Measurements from ENCODE around the gene ATP13A2.
A peak's percentile ranks its signal among the peaks of the same experiment; 100 is the strongest.

ATP13A2 gene, protein sequence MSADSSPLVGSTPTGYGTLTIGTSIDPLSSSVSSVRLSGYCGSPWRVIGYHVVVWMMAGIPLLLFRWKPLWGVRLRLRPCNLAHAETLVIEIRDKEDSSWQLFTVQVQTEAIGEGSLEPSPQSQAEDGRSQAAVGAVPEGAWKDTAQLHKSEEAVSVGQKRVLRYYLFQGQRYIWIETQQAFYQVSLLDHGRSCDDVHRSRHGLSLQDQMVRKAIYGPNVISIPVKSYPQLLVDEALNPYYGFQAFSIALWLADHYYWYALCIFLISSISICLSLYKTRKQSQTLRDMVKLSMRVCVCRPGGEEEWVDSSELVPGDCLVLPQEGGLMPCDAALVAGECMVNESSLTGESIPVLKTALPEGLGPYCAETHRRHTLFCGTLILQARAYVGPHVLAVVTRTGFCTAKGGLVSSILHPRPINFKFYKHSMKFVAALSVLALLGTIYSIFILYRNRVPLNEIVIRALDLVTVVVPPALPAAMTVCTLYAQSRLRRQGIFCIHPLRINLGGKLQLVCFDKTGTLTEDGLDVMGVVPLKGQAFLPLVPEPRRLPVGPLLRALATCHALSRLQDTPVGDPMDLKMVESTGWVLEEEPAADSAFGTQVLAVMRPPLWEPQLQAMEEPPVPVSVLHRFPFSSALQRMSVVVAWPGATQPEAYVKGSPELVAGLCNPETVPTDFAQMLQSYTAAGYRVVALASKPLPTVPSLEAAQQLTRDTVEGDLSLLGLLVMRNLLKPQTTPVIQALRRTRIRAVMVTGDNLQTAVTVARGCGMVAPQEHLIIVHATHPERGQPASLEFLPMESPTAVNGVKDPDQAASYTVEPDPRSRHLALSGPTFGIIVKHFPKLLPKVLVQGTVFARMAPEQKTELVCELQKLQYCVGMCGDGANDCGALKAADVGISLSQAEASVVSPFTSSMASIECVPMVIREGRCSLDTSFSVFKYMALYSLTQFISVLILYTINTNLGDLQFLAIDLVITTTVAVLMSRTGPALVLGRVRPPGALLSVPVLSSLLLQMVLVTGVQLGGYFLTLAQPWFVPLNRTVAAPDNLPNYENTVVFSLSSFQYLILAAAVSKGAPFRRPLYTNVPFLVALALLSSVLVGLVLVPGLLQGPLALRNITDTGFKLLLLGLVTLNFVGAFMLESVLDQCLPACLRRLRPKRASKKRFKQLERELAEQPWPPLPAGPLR

DNA sequence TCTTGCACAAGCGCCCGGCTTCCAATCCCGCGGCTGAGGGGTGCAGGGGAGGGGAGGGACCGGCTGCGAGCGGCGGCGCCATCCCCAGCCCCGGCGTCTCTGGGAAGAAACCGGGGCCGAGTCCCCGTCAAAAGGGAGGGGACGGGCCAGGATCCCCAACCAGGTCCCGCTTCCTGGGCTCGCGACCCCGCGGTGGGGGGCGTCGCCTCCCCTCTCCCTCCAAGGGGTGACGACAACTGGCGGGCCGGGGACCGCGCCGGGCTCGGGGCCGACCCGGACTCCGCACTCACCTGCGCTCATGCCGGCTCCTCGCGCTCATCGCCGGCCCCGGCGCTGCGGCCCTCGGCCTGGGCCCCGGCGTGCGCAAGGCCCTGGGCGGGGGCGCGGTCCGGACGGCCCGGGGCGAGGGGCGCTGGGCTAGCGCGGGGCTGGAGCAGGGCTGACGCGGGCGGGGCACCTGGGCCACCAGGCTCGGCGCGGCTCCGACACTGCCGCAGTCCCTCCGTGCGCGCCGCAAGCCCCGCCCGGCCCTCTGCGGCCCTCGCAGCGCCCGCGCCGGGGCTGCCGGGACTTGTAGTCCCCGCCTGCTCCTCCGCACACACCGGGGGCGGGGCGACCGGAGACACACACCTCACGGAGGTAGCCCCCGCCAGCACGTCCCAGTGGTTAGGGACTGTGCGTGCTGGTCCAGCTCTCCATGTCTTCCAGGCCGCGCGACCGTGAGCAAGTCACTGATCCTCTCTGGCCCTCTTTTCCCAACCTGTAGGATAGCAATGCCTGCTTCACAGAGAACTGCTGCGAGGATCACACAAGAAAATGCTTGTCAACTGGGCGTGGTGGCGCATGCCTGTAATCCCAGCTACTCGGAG lies at the start of gene ATP13A2:
Gene ATP13A2 (minus strand): TSS at position 490 of the 869 bp plus-strand sequence. CDS start 190 bp downstream, at position 300.
- DNase-seq, result peak; percentile 63 to 64

DNA sequence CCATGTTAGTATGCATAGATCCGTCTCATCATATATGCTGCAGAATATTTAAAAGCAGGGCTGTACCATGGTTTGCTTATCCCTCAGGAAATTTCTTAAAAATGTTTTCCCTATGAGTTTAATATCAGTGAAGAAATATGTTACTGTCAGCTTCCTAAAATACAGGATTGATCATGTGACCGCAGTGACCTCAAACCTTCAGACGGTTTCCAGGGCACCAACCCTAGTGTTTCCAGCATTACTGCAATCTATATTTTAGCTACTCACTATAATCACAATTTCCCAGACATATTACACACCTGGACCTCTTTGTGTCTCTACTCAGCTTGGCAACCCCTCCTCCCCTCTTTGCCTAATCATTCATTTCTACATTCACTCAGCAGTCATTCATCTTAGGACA lies 49.8 kb upstream of the ATP13A2 start:
- DNase-seq, result no peak

DNA sequence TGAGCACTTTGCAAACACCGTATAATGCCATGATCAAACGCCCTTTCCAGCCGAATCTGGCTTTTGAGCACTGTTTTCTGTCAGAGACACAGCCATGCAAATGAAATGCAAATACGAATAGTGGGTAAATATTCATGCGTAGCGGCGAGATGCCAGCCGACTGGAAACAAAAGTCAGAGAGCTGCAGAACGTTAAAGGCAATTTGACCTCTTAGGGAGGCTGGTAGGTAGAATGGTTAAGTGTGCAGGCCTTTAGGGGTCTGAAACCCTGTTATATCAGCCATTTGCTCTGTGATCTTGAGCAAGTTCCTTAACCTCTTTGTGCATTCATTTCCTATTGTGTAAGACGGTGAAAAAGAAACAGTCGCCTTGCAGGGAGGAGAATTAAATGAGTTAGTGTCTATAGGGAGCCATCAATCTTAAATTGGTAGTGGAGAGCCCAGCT lies 48.6 kb upstream of the ATP13A2 start:
- no peak for DNase-seq

DNA sequence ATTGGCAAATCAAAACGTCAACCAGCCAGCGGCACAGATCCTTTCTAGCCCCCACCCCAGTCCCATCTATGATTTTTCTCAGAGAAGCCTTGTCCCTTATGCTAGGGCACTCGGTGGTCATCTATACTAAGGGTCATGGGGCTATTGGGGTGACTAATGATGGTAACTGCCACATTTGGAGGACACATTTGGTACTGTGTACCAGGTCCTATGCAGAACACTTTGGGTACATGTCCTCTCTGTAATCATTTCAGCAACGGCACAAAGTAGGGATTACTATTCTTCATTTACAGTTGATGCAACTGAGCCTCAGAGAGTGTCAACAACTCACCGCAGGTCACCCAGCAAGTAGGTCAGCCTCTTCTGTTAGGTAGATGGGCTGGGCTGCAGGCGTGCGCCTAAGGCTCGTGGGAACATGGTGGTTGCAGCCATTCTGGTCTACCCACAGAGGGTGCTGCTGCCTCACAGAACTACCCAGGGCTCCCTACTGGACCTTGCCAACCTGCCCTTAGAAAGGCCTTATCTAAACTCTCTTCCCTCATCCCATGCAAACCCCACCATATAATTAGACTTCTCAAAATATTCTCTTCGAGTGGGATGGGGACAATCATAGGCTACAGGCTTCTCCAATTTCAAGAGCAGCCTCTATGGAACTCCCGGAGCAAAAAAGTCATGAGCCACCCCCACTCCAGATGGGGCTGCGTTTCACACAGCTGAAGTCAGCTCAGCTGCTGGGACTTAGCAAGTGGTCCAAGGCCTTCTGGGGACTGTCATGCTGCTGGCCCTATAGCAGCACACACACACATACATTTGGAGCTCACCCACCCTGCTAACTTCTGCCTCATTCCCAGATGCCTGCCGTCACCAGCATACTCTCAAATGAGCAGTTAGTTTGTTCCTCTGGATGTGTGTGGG lies 47.9 kb upstream of the ATP13A2 start:
- peak in 1 of 2 experiments; percentile 26 for DNase-seq

DNA sequence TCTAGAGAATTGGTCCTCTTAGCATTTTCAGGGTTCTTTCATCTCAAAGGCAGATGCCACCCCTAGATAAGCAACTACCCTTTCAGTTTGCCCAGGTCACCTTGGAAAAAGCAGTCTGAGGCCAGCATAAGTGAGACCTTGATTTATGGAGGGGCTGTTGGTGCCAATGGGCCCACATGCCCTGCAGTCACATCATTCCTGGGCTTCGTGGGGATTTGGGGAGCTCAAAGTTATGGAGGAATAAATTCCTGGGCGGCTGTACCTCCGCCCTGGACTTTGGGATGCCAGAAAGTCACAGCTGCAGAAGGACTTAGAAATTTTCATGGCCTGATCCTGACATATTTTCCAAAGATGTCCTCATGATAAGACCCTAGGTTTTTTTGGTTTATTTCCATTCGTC lies 44.8 kb upstream of the ATP13A2 start:
- no peak for DNase-seq

DNA sequence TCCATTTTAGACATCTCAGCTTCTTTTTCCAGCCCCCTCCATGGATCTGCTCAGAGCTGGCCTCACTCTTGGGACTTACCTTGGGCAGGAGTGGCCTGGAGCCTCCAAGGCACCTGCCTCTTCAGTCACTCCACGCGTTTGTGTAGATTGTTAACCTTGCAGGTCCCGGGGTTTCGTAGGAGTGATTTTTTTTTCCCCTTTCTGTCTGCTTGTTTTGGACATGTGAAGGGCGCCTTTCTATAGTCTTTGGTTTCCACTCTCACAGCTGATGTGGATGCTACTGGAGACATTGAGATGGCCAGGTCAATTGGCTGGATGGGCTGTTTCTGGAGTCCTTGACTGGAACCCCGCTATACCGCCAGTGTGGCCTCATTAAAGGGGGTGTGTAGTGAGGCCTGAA lies 44.1 kb upstream of the ATP13A2 start:
- DNase-seq, result no peak

DNA sequence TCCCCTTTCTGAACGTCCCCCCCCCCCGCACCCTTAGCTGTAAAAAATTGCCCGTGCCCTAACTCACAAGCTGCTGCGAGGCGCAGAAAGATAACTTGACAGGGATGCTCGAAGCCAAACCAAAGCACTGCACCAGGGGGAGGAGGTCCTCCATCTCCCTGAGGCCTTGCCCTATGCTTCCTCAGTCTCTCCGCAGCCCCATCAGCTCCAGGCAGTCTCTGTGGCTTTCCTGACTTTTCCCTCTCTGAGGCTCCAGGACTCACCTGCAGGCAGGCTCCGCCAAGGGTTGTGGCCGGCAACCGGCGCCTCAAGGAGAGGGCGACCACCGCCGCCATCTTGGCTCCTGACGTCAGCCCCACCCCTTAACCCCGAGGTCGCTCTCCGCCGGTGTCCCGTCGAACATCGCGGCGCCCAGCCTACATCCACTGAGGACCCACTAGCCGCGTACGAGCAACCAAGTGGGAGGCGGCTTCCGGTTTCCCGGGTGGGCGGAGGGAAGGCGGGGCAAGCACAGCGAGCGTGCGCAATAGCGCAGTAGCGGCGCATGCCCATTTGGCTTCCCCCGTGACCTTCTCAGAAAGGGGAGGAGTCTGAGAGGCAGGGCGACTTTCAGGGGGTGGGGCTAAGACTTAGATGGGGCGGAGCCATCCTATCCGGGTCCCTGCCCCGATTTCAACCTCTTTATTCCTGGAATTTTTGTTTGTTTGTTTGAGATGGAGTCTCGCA lies 42.1 kb upstream of the ATP13A2 start, which contains the start of gene SDHB:
Gene SDHB (minus strand): TSS at position 348 of the 726 bp plus-strand sequence. CDS start 13 bp downstream, at position 335.
- peak; percentile 90 to 96 for DNase-seq

DNA sequence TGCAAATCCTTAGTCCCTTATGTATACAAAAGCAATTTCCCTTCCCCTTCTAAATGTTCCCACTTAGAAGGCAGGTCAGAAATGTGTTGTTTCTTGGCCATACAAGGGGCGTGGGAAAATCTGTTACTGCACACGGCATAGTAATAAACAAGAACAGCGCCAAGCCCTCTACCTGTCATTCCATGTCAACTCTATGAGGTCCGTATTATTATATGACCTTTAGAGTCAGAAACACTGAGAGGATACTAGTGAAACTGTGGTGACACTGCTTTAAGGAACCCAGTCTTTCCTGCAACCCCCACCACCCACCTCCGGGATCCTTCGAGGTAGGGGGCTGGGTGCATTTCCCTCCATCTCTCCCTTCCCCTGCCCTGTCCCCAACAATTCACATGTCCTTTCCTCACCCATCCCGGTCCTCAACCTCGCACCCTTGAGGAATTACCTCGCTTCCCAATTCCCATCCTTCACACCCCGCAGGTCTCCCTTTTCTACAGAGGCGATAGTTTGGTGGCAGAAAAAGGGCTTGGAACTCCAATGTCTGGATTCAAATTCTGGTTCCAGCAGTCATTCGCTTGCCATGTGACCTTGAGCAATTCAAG lies 41.5 kb upstream of the ATP13A2 start:
- no peak for DNase-seq

DNA sequence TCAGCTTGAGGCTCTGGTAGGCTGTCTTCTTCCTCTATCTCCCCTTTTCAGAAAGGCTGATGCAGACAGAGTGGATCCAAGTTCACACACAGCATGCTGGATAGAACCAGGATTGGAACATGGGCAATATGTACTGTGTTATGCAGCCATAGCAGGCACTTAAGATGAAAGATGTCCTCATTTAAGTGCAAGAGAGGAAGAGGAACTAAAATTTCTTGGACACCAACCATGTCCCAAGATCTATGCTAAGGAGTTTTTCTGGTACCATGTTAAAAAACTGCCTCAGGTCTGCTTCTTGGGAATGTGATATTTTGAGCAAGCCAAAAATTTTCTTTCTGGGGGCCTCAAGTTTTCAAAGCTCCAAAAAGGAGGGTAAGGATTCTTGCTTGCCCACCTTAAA lies 40.9 kb upstream of the ATP13A2 start:
- no peak for DNase-seq

DNA sequence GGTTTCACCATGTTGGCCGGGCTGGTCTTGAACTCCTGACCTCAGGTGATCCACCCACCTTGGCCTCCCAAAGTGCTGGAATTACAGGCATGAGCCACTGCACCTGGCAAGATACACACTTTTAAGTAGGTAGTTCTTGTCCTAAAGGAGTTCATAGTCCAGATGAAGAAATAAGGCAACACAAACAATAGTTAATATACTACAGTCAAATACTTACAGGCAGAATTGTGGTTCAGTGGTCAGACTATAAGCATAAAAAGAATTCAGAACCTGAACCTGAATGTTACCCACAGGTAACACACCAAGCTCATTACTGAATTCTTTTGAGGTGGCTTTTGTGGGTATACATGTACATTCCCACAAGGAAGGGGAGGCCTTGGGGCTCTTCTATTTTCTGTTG lies 40.3 kb upstream of the ATP13A2 start:
- DNase-seq, result no peak

DNA sequence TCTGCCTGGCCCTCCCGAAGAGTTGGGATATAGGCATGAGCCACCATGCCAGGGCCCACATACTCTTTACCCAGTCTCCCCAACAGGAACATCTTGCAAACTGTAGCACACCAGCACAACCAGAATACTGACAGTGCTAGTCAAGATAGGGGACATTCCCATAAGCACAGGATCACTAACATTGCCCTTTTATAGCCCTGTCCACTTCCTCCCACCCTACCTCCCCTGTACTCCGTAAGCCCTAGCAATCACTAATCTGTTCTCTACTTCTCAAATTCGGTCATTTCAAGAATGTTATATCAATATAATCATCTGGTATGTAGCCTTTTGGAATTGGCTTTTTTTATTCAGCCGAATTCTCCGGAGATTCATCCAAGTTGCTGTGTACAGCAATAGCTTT lies 36.2 kb upstream of the ATP13A2 start:
- no peak for DNase-seq

DNA sequence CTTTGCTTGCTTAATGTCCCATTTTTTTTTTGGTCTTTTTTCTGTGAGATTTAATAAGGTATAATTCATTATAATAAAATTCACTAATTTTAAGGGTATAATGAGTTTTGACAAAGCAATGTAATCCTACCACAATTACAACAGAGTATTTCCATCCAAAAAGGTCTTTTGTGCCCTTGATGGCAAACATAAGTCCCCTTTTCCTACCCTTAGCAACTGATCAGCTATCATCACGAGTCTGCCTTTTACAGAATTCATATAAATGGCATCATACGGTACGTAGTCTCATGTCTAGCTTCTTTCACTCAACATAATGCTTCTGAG lies 34.6 kb upstream of the ATP13A2 start:
- DNase-seq, result no peak

DNA sequence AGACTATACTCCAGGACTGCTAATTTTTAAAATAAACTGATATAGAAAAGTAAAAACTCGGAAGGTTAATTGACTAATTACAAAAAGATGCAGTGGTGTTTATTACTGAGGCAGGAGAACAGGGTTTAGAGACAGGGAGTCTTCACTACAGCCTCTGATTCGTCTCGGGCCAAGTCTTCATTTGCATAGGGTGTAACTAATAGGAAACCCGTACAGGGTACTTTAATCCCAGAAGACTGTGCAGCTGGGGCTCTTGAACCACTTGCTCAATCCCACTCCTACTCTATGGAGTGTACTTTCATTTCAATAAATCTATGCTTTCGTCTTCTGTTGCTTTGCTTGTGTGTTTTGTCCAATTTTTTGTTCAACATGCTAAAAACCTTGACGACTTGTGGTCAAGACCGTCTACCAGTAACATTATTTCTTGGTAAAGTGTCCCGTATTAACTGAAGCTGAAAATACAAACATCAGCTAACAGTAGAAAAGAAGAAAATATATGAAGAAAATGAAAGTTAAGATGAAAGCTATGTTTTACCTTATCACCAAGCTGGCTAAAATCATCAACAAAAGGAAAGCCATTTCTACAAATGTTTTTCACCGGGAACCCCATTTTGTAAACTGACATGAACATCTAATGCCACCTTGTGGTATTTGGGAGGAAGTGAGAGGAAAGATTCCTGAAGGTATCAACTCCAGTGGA lies 34.1 kb upstream of the ATP13A2 start:
- peak in 1 of 2 experiments; percentile 33 for DNase-seq

DNA sequence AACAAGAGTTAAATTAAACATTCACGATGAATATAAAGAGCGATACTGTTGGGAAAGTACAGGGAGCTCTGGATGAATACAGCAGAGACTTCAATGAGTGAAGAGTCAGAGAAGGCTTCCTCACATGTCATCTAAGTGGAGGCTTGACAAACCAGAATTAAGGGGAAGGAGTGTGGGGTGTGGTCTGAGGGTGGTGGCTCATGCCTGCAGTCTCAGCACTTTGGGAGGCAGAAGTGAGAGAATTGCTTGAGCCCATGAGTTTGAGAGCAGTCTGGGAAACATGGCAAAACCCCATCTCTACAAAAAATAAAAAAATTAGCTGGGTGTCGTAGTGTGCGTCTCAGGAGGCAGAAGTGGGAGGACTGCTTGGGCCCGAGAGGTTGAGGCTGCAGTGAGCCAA lies 33.4 kb upstream of the ATP13A2 start:
- no peak for DNase-seq

DNA sequence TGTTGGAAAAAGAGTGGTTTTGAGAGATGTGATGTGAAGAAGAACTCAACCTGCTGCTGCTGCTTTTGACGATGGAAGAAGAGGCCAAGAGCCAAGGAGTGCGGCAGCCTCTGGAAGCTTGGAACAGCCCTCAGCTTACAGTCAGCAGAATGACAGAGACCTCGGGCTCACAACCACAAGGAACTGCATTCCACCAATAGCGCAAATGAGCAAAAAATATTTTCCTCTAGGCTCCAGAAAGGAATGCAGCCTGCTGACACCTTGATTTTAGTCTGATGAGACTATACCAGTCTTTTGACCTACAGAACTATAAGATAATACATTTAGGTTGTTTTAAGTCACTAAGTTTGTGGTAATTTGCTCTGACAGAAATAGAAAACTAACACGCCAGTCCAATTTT lies 31.9 kb upstream of the ATP13A2 start:
- no peak for DNase-seq

DNA sequence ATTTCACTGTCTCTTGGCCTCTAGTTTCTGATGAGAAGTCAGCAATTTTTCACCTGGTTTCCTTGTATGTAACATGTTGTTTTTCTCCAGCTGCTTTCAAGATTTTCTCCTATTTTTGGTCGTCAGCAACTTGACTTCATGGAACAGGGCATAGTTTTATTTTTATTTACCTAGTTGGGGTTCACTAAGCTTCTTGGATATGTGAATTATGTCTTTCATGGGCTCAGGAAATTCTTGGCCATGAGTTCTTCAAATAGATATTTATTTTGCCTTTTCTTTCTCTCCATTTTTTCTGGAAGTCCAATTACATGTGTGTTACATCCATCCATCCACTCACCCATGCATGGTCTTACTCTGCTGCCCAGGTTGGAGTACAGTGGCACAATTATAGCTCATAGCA lies 28.4 kb upstream of the ATP13A2 start:
- DNase-seq, result no peak

DNA sequence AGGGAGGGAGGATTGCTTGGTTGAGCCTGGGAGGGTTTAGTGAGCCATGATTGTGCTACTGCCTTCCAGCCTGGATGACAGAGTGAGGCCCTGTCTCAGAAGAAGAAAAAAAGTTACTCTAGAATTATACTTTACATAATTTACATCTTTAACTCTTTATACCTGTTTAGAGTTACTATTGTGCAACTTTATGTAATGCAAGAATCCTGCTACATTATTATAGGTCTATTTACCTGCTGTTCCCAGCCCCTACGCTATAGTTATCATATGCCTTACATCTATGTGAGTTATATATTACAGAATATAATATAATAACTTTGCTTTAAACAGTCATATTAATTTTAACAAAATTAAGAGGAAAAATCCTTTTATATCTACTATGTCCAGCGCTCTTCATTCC lies 27.8 kb upstream of the ATP13A2 start:
- no peak for DNase-seq

DNA sequence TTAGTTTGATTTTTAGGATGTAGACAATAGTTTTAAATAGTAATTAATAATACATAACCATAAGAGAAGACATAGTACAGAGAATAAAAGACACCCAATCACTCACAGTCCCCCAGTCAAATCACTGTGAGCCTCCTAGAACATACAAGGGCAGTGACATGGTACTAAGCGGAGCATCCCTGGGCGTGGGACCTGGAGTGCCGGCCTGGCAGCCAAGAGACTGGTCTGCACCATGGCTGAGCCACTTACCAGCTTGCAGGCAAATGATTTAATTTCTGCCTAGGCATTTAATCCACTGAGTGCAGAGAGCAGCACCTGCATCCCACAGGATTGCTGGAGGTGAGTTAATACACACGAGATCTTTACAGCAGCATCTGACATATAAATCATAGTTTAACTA lies 21.8 kb upstream of the ATP13A2 start:
- no peak for DNase-seq

DNA sequence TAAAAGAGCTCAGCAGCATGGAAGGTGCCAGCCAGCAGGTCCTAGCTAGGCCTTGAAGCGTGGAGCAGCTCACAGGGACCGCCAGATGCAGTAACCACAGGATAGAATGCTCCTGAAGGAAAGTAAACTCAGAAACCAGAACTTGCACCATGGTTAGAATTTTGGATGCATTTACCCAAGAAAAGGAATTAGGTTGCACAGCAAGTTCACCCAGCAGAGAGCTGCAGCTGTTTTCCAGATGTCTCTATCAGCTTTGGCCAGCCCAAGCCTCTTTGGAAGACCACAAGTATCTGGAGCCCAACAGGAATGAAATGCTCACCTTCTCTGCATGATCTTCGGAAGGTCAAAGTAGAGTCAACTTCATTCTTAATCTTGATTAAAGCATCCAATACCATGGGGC lies 21.0 kb upstream of the ATP13A2 start:
- DNase-seq, result no peak

Measured in cerebellar nuclear complex (tissue), 1 donor.